Activated naive CD4-positive, alpha-beta T cell (primary cell): ENCODE data around the gene GPX4.

Source experiments
- DNase-seq, 4 experiments: peaks; one replicate each; lab custom pipeline; 2025; lab: John Stamatoyannopoulos, UW

Gene GPX4

GRCh38 chr19:1084024-1084868 is 19.5 kb upstream of the GPX4 start:
- DNase-seq: no peak

GRCh38 chr19:1085053-1085658 is 18.6 kb upstream of the GPX4 start:
- DNase-seq: no peak

- no peak for DNase-seq
Measured at GRCh38 chr19:1085676-1086442, 17.9 kb upstream of the GPX4 start.

- no peak for DNase-seq
Measured at GRCh38 chr19:1086613-1087012, 17.2 kb upstream of the GPX4 start.

- DNase-seq: peak in 2 of 4 experiments; percentile 31 to 52
Measured at GRCh38 chr19:1087813-1088415, 15.9 kb upstream of the GPX4 start.

GRCh38 chr19:1088416-1089010 is 15.3 kb upstream of the GPX4 start:
- DNase-seq: peak in 1 of 4 experiments; percentile 44

GRCh38 chr19:1089126-1089771 is 14.5 kb upstream of the GPX4 start:
- DNase-seq: no peak

- DNase-seq: no peak
Measured at GRCh38 chr19:1089891-1090290, 13.9 kb upstream of the GPX4 start.

- DNase-seq: no peak
Measured at GRCh38 chr19:1090731-1091543, 12.9 kb upstream of the GPX4 start.

GRCh38 chr19:1091544-1092175 is 12.1 kb upstream of the GPX4 start:
- DNase-seq: no peak

- no peak for DNase-seq
Measured at GRCh38 chr19:1093330-1093729, 10.5 kb upstream of the GPX4 start.

- DNase-seq: no peak
Measured at GRCh38 chr19:1093811-1094553, 9.8 kb upstream of the GPX4 start.

- no peak for DNase-seq
Measured at GRCh38 chr19:1094655-1094977, 9.2 kb upstream of the GPX4 start.

- DNase-seq: peak; percentile 97 to 98 (median 98)
Measured at GRCh38 chr19:1094978-1095701, 8.7 kb upstream of the GPX4 start, which contains the start of gene POLR2E. Gene POLR2E (minus strand): TSS chr19:1095375. CDS start chr19:1095315, 60 bp downstream.

- DNase-seq: no peak
Measured at GRCh38 chr19:1097810-1098176, 6.0 kb upstream of the GPX4 start.

- no peak for DNase-seq
Measured at GRCh38 chr19:1098177-1099051, 5.4 kb upstream of the GPX4 start.

- no peak for DNase-seq
Measured at GRCh38 chr19:1101337-1101698, 2.5 kb upstream of the GPX4 start.
